Measurements from ENCODE around the gene ABCC10. TPM values are rescaled to one million over a fixed set of nuclear protein-coding genes. Genes with fewer than 3 reads are reported as not detected.
"Not testable (repeated sequence)": the region's sequence is repeated elsewhere in the genome, so short reads cannot be mapped to it uniquely, and the experiment has no call there.

ABCC10 gene
- total and polyA plus RNA-seq, 9 donors: 8.9 to 34.9 (median 21.1) TPM

DNA sequence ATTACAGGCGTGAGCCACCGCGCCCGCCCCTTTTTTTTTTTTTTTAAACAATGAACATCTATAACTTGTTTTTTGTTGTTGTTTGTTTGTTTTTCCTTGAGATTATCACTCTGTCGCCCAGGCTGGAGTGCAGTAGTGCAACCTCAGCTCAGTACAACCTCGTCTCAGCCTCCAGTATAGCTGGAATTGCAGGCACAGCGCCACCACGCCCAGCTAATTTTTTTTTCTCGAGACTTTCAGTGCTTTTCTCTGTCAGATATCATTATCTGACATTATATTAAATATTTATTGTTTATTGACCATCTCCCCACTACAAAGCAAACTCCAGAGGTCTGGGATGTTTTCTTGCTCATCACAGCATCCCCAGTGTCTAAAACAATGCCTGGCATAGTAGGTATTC, 30.3 kb downstream of the ABCC10 start:
- Histone ChIP-seq H3K36me3 (no peaks in the 10 kb centered on the region), H3K4me1 (ENCODE audit: insufficient read depth) (peaks cover 1% of the 10 kb centered on the region), H3K27me3 (no peaks in the 10 kb centered on the region), H3K27ac (no peak overlapping the region), H3K9me3 (peaks cover 0 to 14% of the 10 kb centered on the region in 2 donors), H3K4me3 (no peak overlapping the region)
- intact Hi-C loops (cut with DNase I): loop anchor here in 1 of 4 donors (5.0 kb wide), 1 partner anchor 50 kb away; no protein-coding TSS in a partner anchor
- TF ChIP-seq POLR2A (IDR thresholded peaks at IDR 0.05): no peak
- 53 to 58% (median 56%) methylated on average over 9 of the region's 9 CpGs for WGBS, 3 donors
- DNase-seq: no peak

DNA sequence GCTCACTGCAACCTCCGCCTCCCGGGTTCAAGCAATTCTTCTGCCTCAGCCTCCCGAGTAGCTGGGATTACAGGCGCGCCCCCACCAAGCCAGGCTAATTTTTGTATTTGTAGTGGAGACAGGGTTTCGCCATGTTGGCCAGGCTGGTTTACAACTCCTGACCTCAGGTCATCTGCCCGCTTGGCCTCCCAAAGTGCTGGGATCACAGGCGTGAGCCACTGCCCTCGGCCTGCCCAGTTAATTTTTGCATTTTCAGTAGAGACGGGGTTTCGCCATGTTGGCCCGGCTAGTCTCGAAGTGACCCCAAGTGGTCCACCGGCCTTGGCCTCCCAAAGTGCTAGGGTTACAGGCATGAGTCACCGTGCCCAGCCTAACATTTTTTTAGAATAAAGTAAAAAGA, 30.8 kb downstream of the ABCC10 start:
- not testable (repeated sequence) for H3K4me1 ChIP-seq (ENCODE audit: insufficient read depth); H3K27me3 ChIP-seq; H3K4me3 ChIP-seq; H3K36me3 ChIP-seq; DNase-seq; H3K27ac ChIP-seq
- intact Hi-C loops (cut with DNase I): loop anchor here in 1 of 4 donors (5.0 kb wide), 1 partner anchor 49 kb away; no protein-coding TSS in a partner anchor
- peaks cover 0 to 14% of the 10 kb centered on the region in 2 donors for H3K9me3 ChIP-seq
- 88 to 93% (median 90%) methylated on average over 15 of the region's 15 CpGs for WGBS, 3 donors

DNA sequence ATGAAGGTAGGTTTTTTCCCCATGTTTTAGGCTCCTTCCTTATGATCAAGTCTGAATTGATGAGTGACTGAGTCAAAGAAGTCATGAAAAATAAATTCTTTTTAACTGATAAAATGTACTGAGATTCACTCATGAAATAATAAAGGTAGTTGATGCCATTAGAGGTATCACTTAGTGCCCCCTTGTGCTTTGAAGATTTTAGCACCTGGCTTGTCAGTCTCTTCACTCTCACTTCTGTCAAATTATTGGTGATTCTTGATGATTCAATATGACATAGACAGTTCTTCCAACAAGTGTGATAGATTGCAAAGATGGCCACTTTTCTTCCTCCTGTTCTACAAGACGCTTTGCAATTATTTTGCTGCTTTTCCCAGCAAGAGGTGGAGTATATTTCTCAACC, 32.2 kb downstream of the ABCC10 start:
- TF ChIP-seq POLR2A (IDR thresholded peaks at IDR 0.05): no peak
- Histone ChIP-seq H3K4me3 (no peak overlapping the region), H3K9me3 (peaks cover 0 to 13% of the 10 kb centered on the region in 2 donors), H3K4me1 (ENCODE audit: insufficient read depth) (peaks cover 1% of the 10 kb centered on the region), H3K36me3 (no peaks in the 10 kb centered on the region), H3K27me3 (no peaks in the 10 kb centered on the region), H3K27ac (no peak overlapping the region)
- no peak for DNase-seq
- 69 to 80% (median 79%) methylated on average over 1 of the region's 1 CpG for WGBS, 3 donors
- intact Hi-C loops (cut with DNase I): loop anchor here in 1 of 4 donors (5.0 kb wide), 1 partner anchor 48 kb away; no protein-coding TSS in a partner anchor

- Histone ChIP-seq H3K9me3 (peaks cover 0 to 8% of the 10 kb centered on the region in 2 donors), H3K27ac (no peak overlapping the region), H3K36me3 (no peaks in the 10 kb centered on the region), H3K4me1 (ENCODE audit: insufficient read depth) (peaks cover under 1% of the 10 kb centered on the region), H3K27me3 (no peaks in the 10 kb centered on the region), H3K4me3 (no peak overlapping the region)
- TF ChIP-seq POLR2A (IDR thresholded peaks at IDR 0.05) (no peak), EP300 (IDR thresholded peaks at IDR 0.05) (no peak)
- TF ChIP-seq, protein P1, sequence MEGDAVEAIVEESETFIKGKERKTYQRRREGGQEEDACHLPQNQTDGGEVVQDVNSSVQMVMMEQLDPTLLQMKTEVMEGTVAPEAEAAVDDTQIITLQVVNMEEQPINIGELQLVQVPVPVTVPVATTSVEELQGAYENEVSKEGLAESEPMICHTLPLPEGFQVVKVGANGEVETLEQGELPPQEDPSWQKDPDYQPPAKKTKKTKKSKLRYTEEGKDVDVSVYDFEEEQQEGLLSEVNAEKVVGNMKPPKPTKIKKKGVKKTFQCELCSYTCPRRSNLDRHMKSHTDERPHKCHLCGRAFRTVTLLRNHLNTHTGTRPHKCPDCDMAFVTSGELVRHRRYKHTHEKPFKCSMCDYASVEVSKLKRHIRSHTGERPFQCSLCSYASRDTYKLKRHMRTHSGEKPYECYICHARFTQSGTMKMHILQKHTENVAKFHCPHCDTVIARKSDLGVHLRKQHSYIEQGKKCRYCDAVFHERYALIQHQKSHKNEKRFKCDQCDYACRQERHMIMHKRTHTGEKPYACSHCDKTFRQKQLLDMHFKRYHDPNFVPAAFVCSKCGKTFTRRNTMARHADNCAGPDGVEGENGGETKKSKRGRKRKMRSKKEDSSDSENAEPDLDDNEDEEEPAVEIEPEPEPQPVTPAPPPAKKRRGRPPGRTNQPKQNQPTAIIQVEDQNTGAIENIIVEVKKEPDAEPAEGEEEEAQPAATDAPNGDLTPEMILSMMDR (IDR thresholded peaks at IDR 0.05): no peak
- WGBS, 3 donors: 75 to 77% (median 75%) methylated on average over 4 of the region's 4 CpGs
- intact Hi-C loops (cut with DNase I): no loop called here
- no peak for DNase-seq
Observed at GRCh38 chr6:43460032-43460431, 32.7 kb downstream of the ABCC10 start.

DNA sequence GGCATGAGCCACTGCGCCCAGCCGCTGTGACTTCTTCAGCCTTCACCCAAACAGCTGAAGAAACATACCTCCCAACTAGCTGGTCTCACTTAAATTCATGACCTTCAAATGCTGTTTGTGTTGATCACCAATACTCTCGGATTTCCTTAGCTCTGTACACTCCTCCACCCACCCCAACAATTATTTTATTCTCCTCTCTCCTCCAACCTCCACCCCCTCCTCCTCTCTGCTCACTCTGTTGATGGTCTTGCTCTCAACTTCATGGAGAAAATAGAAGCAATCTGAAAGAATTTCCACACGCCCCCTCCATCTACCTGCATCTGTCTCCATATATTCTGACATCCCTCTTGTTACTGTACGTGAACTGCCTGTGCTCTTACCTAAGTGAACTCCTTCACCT, 34.6 kb downstream of the ABCC10 start:
- Histone ChIP-seq H3K9me3 (no peaks in the 10 kb centered on the region), H3K27ac (no peak overlapping the region), H3K4me1 (ENCODE audit: insufficient read depth) (no peaks in the 10 kb centered on the region), H3K4me3 (no peak overlapping the region), H3K27me3 (no peaks in the 10 kb centered on the region), H3K36me3 (no peaks in the 10 kb centered on the region)
- 33 to 53% (median 34%) methylated on average over 5 of the region's 5 CpGs for WGBS, 3 donors
- TF ChIP-seq, protein P1 (IDR thresholded peaks at IDR 0.05): no peak
- TF ChIP-seq EP300 (IDR thresholded peaks at IDR 0.05): no peak
- no peak for TF ChIP-seq POLR2A (IDR thresholded peaks at IDR 0.05)
- intact Hi-C loops (cut with DNase I): no loop called here
- no peak for DNase-seq

- Histone ChIP-seq H3K4me1 (ENCODE audit: insufficient read depth) (no peaks in the 10 kb centered on the region), H3K9me3 (no peaks in the 10 kb centered on the region), H3K36me3 (no peaks in the 10 kb centered on the region), H3K27ac (no peak overlapping the region), H3K27me3 (no peaks in the 10 kb centered on the region), H3K4me3 (no peak overlapping the region)
- intact Hi-C loops (cut with DNase I): no loop called here
- TF ChIP-seq EP300 (IDR thresholded peaks at IDR 0.05) (no peak), POLR2A (IDR thresholded peaks at IDR 0.05) (no peak)
- TF ChIP-seq, protein P1 (IDR thresholded peaks at IDR 0.05): no peak
- no peak for DNase-seq
- WGBS, 3 donors: 72 to 79% (median 78%) methylated on average over 8 of the region's 8 CpGs
Observed at GRCh38 chr6:43464337-43464736, 37.0 kb downstream of the ABCC10 start.

Data from ovary (tissue), 9 donors.